HuH-7.5 (cell line): Measurements from ENCODE around the gene STRN3.
"Not testable (repeated sequence)": the region's sequence is repeated elsewhere in the genome, so short reads cannot be mapped to it uniquely, and the experiment has no call there.

Source experiments
- DNase-seq: peaks from one replicate; pipeline ENCODE4 v3.0.0; 2011; ENCODE audit warnings: low spot score

Gene STRN3

GRCh38 chr14:30969796-30970195 is 56.4 kb downstream of the STRN3 start:
- not testable (repeated sequence) for DNase-seq

- DNase-seq: not testable (repeated sequence)
These were observed 58.6 kb downstream of the STRN3 start for GRCh38 chr14:30967364-30968098.

- DNase-seq: no peak
These were observed 59.5 kb downstream of the STRN3 start for GRCh38 chr14:30966415-30967363.

- not testable (repeated sequence) for DNase-seq
These were observed 60.3 kb downstream of the STRN3 start for GRCh38 chr14:30965861-30966260.

GRCh38 chr14:30962537-30962936 is 63.6 kb downstream of the STRN3 start:
- not testable (repeated sequence) for DNase-seq

- DNase-seq: no peak
These were observed 64.8 kb downstream of the STRN3 start for GRCh38 chr14:30961330-30961729.

- DNase-seq: no peak
These were observed 66.0 kb downstream of the STRN3 start for GRCh38 chr14:30960216-30960615.

- DNase-seq: no peak
These were observed 67.4 kb downstream of the STRN3 start for GRCh38 chr14:30958555-30959407.

- peak; percentile 27 for DNase-seq
These were observed 68.3 kb downstream of the STRN3 start for GRCh38 chr14:30957813-30958370.

- DNase-seq: no peak
These were observed 76.5 kb downstream of the STRN3 start for GRCh38 chr14:30949651-30950050.

- DNase-seq: no peak
These were observed 82.5 kb downstream of the STRN3 start for GRCh38 chr14:30943694-30944093.

GRCh38 chr14:30940886-30941285 is 85.3 kb downstream of the STRN3 start:
- DNase-seq: no peak

GRCh38 chr14:30938617-30939016 is 87.6 kb downstream of the STRN3 start:
- DNase-seq: no peak

- no peak for DNase-seq
These were observed 90.7 kb downstream of the STRN3 start for GRCh38 chr14:30935445-30935844.

GRCh38 chr14:30933937-30934336 is 92.2 kb downstream of the STRN3 start:
- not testable (repeated sequence) for DNase-seq

GRCh38 chr14:30928462-30928861 is 97.7 kb downstream of the STRN3 start:
- no peak for DNase-seq

GRCh38 chr14:30925254-30925653 is 100.9 kb downstream of the STRN3 start:
- DNase-seq: no peak

GRCh38 chr14:30921788-30922187 is 104.4 kb downstream of the STRN3 start:
- no peak for DNase-seq

GRCh38 chr14:30921305-30921704 is 104.9 kb downstream of the STRN3 start:
- DNase-seq: no peak

- DNase-seq: no peak
These were observed 110.6 kb downstream of the STRN3 start for GRCh38 chr14:30915596-30915995.

GRCh38 chr14:30914812-30915211 is 111.4 kb downstream of the STRN3 start:
- no peak for DNase-seq

- DNase-seq: no peak
These were observed 117.4 kb downstream of the STRN3 start for GRCh38 chr14:30908826-30909225.
